IPS-11a (cell line): ENCODE measurements around the gene TCFL5.

Experiments
- H3K4me3 ChIP-seq: one replicate; pipeline ENCODE4 v1.5.1; 2013; ENCODE audit warnings: low read depth, low read length, control low read depth

Gene TCFL5

GRCh38 chr20:62896526-62896925, 34.9 kb upstream of the TCFL5 start:
- no peak overlapping the region for H3K4me3 ChIP-seq

GRCh38 chr20:62895539-62895938, 33.9 kb upstream of the TCFL5 start:
- no peak overlapping the region for H3K4me3 ChIP-seq

GRCh38 chr20:62894261-62894660, 32.6 kb upstream of the TCFL5 start:
- H3K4me3 ChIP-seq = no peak overlapping the region

GRCh38 chr20:62893700-62894099, 32.1 kb upstream of the TCFL5 start:
- H3K4me3 ChIP-seq = no peak overlapping the region

GRCh38 chr20:62892348-62893304, 31.0 kb upstream of the TCFL5 start:
- H3K4me3 ChIP-seq = no peak overlapping the region

GRCh38 chr20:62891111-62891510, 29.5 kb upstream of the TCFL5 start:
- H3K4me3 ChIP-seq = no peak overlapping the region

GRCh38 chr20:62890444-62890843, 28.8 kb upstream of the TCFL5 start:
- no peak overlapping the region for H3K4me3 ChIP-seq

- H3K4me3 ChIP-seq = no peak overlapping the region
Observed at GRCh38 chr20:62889871-62890270, 28.2 kb upstream of the TCFL5 start.

- H3K4me3 ChIP-seq = no peak overlapping the region
Observed at GRCh38 chr20:62889411-62889810, 27.8 kb upstream of the TCFL5 start.

GRCh38 chr20:62888910-62889309, 27.3 kb upstream of the TCFL5 start:
- H3K4me3 ChIP-seq = no peak overlapping the region

- no peak overlapping the region for H3K4me3 ChIP-seq
Observed at GRCh38 chr20:62888406-62888805, 26.8 kb upstream of the TCFL5 start.

GRCh38 chr20:62887860-62888239, 26.2 kb upstream of the TCFL5 start:
- no peak overlapping the region for H3K4me3 ChIP-seq

- no peak overlapping the region for H3K4me3 ChIP-seq
Observed at GRCh38 chr20:62887152-62887859, 25.7 kb upstream of the TCFL5 start.

GRCh38 chr20:62886709-62887058, 25.1 kb upstream of the TCFL5 start:
- H3K4me3 ChIP-seq = no peak overlapping the region

- H3K4me3 ChIP-seq = no peak overlapping the region
Observed at GRCh38 chr20:62885896-62886708, 24.5 kb upstream of the TCFL5 start.

GRCh38 chr20:62885046-62885895, 23.6 kb upstream of the TCFL5 start:
- H3K4me3 ChIP-seq = no peak overlapping the region

GRCh38 chr20:62884556-62884955, 22.9 kb upstream of the TCFL5 start:
- H3K4me3 ChIP-seq = no peak overlapping the region

- H3K4me3 ChIP-seq = no peak overlapping the region
Observed at GRCh38 chr20:62882426-62882825, 20.8 kb upstream of the TCFL5 start.

- no peak overlapping the region for H3K4me3 ChIP-seq
Observed at GRCh38 chr20:62881662-62882395, 20.2 kb upstream of the TCFL5 start.
